GM18517 (cell line): ENCODE data around the gene AGBL1.
"Not testable (repeated sequence)": the region's sequence is repeated elsewhere in the genome, so short reads cannot be mapped to it uniquely, and the experiment has no call there.

Source experiments
- ATAC-seq: cut with Tn5 transposase; IDR thresholded peaks from one replicate; pipeline ENCODE4 v1.9.1; 2021; ENCODE audit warnings: mild to moderate bottlenecking, moderate library complexity; ENCODE audit not compliant: unreplicated experiment

The AGBL1 gene

DNA sequence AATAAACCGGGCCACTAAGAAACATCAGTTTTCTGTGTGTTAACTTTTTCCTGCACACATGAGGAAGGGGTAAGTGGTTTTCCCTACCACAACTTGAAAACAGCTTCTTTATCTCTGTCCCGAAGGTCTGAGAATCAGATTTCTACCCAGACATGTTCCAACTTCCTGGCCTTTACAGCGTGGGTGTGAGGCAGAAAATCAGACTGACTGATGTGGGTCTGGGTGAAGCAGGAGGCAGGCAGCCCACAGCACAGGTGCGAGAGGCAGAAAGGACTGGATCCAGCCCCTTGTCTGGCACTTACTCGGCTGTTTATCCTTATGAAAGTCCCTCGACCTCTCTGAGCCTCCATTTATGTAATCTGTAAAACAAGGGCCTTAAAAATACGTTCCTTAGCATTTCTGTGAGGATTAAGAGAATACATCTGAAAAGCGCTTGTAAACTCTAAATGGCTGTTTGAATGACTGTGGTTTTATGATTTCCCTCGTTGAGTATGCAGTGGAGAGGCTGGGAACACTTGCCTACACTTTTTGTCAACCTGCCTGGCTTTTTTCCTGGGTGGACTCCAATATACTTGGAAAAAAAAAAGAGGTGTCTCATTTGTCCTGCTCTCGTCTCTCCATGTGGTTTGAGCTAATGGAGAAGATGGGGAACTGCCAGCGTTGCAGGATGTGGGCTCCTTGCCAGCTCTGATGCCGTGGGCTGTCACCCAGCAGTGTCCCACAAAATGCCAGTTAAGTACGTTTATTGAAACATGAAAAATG lies 3.1 kb downstream of the AGBL1 start:
- no peak for ATAC-seq

- no peak for ATAC-seq
Measured at GRCh38 chr15:86087808-86088207, 8.1 kb downstream of the AGBL1 start.

- no peak for ATAC-seq
Measured at GRCh38 chr15:86089422-86089821, 9.8 kb downstream of the AGBL1 start.

- ATAC-seq: no peak
Measured at GRCh38 chr15:86101818-86102217, 22.1 kb downstream of the AGBL1 start.

- no peak for ATAC-seq
Measured at GRCh38 chr15:86103825-86104224, 24.2 kb downstream of the AGBL1 start.

- no peak for ATAC-seq
Measured at GRCh38 chr15:86106306-86106705, 26.6 kb downstream of the AGBL1 start.

DNA sequence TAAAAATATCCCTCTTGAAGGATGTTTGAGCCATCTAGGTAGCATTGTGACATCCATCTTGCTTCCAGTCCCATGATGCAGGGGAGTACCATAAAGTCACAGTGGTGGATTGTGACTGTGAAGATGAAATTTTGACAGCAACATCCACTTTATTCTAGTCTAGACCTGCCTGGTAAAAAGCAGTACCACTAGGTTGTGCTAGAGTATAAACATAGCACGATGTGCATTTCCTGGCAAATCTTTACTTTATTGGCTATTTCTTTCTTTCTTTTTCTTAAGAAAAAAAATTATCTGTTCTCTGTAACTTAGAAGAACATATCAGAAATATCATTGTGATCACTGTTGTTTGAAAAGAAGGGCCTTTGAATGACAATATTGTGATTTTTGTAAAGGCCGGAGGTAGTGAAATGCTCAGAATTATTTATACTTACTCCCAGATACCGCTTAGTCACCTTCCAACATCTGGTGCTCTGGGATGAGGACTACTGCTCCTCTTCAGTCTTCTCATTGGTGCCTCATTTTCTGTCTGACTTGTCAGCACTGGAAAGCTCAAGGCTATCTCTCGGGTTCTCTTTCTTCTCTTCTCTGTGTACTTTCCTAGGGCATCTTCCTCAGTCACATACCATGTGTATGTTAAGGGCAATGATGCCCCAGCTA lies 35.6 kb downstream of the AGBL1 start:
- ATAC-seq: no peak

GRCh38 chr15:86121568-86122225 lies 42.0 kb downstream of the AGBL1 start:
- ATAC-seq: no peak

DNA sequence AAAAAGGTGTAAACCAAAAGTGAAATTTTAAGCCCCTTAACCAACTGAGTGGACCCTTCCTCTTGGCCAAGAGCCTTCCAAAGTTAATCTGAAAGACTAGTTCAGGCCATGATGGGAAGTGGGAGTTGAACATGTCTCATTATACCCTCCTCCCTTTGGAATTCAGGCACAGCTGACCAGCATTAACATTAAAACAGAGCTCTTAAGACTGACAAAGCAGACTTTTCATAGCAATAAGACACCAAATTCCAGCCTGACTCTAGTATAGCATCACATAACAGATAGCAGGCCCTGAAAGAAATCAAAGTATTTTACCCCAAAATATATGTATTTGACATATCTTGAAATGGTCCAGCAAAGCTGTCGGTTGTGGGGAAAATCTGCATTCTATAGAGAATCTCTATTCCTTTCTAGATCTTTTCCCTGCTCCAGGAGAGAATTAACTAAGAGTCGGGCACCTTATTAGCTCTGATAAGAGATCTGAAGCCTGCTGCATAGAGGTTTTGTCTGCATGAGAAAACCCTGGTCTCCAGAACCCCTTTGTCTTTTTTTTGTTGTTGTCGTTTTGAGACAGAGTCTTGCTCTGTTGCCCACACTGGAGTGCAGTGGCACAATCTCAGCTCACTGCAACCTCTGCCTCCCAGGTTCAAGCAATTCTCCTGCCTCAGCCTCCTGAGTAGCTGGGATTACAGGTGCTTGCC lies 43.2 kb downstream of the AGBL1 start:
- not testable (repeated sequence) for ATAC-seq

- no peak for ATAC-seq
Measured at GRCh38 chr15:86125775-86126174, 46.1 kb downstream of the AGBL1 start.

GRCh38 chr15:86127547-86127946 lies 47.9 kb downstream of the AGBL1 start:
- no peak for ATAC-seq

GRCh38 chr15:86135041-86135440 lies 55.4 kb downstream of the AGBL1 start:
- ATAC-seq: no peak

- no peak for ATAC-seq
Measured at GRCh38 chr15:86136861-86137260, 57.2 kb downstream of the AGBL1 start.

DNA sequence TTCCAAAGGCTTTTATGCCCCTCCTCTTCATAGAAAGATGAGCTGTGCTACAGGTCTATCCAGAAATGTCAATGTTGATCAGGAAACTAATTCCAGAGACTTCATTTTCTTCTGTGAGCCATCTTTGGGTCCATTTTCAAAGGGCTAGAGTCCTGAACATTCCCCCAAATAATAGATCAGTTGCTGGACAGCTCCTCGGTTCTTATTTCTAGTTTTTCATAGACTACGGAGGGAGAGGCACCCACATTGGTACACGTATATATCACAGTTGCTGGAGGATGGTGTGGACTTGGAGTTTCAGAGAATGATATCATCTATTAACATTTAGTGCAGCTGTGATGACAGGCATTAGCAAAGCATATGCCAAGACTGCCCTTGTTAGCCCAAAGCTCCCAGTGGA lies 59.1 kb downstream of the AGBL1 start:
- no peak for ATAC-seq

DNA sequence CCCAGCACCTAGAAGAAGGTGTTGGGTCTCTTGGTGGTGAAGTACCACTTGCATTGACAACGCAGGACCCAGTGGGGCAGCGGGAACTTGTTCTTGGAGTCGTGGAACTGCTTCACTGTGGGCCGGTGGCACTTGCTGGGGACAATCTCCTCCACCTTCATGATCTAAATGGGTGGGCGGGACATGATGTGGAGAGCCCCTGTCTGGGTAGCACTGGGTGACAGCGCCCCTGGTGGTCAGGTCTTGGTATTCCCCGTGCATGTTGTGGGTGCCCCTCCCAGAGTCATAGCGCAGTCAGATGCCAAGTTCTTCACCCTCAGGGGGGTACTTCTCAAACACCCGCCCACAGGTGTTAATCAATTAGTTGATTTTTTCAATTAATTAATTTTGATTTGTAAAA lies 60.2 kb downstream of the AGBL1 start:
- no peak for ATAC-seq

- ATAC-seq: no peak
Measured at GRCh38 chr15:86154705-86155104, 75.0 kb downstream of the AGBL1 start.

DNA sequence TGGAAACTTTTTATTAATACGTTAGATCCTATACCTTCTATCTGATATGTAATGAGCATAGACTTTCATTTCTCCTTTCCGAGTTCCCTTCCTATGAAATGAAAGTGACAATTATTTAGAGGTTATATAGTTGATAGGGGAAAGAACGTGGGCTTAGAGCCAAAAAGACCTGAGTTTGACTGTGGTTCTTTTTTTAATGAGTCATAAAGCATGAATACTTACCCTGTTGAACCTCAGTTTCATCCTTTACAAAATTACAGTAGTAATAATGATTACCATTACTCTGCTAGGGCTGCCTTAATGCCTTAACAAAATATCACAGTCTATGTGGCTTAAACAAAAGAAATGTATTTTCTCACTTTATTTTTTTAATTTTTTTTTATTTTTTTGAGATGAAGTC lies 75.9 kb downstream of the AGBL1 start:
- no peak for ATAC-seq

DNA sequence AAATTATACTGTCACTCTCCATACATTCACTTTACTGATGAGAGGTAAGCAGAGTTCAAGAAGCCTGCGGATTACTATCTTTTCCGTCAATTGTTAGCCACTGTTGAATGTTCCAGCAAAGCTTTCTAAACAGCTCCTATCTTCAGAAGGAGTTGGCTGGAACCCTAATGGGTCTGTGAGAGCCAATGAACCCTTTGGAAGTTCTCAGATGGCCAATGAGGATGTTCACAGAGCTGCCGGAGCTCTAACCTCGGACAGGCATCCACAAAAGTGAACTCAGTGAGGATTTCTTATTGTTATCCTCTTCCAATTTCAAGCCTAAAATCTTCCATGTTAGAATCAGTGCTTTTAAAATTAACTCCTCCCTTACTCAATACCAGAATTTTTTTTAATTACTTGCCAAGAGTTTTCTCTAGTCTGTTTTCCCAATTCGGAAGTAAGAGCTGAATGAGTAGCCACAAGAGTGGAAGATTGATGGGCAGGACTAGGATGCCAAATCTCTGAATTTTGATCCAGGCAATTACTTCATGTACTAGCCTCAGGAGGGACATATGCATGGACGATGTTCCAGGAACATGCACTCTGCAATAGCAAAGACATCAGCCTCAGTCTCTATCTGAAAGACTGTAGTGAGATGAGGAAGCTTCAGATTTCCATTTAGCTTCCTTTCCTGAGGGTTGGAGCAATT lies 78.1 kb downstream of the AGBL1 start:
- no peak for ATAC-seq

- no peak for ATAC-seq
Measured at GRCh38 chr15:86159468-86159867, 79.8 kb downstream of the AGBL1 start.

DNA sequence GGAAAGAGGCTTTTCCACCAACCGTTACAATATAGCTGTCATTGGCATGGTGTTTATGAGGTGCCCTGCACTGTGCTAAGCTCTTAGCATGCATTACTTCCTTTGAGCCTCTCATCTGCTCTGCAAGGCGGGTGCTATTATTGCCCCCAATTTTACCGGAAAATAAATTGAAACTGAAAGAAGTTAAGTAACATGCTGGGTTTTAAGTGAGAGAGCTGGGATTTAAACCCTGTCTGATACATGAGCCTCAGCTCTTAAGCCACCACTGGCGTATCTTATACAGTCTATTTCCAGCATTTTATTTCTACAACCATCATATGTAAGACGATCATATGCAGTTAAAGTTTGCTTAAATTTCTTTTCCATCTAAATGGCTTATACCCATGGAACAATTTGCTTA lies 81.6 kb downstream of the AGBL1 start:
- no peak for ATAC-seq

GRCh38 chr15:86162172-86162591 lies 82.5 kb downstream of the AGBL1 start:
- no peak for ATAC-seq
